SK-N-SH treated with all-trans-retinoic acid at 6 μM for 48 hours (cell line): ENCODE data around the gene MRPL9.

Source experiments
- ATAC-seq: fragments of 200-7000 bp; cut with Tn5 transposase; 3 replicates; pipeline ENCODE4 v1.9.1; 2020; ENCODE audit warnings: mild to moderate bottlenecking, moderate library complexity
- ARNTL ChIP-seq: fragments of 450-650 bp; formaldehyde crosslinking; IDR thresholded peaks from 2 replicates; pipeline ENCODE4 v1.5.0; 2020; ENCODE audit warnings: low read depth, mild to moderate bottlenecking, moderate library complexity, borderline replicate concordance
- BACH2 ChIP-seq: fragments of 250-450 bp; sonication (Bioruptor Pico); IDR thresholded peaks from 2 replicates; pipeline ENCODE4 v1.9.0; 2021; ENCODE audit warnings: mild to moderate bottlenecking, borderline replicate concordance
- ESRRG ChIP-seq: fragments of 250-450 bp; sonication (Bioruptor Pico); IDR thresholded peaks from 2 replicates; pipeline ENCODE4 v1.6.1; 2021; ENCODE audit warnings: mild to moderate bottlenecking
- GLIS3 ChIP-seq: fragments of 250-450 bp; sonication (Bioruptor Pico); IDR thresholded peaks from 2 replicates; pipeline ENCODE4 v1.5.0; 2020; ENCODE audit warnings: mild to moderate bottlenecking, moderate library complexity
- ISL1 ChIP-seq: fragments of 250-450 bp; sonication (Bioruptor Pico); IDR thresholded peaks from 2 replicates; pipeline ENCODE4 v2.1.2; 2022; ENCODE audit warnings: mild to moderate bottlenecking, moderate library complexity
- PPARA ChIP-seq: fragments of 250-450 bp; sonication (Bioruptor Pico); IDR thresholded peaks from 2 replicates; pipeline ENCODE4 v1.5.0; 2020; ENCODE audit warnings: mild to moderate bottlenecking, borderline replicate concordance
- RARB ChIP-seq: fragments of 250-450 bp; sonication (Bioruptor Pico); IDR thresholded peaks from 2 replicates; pipeline ENCODE4 v1.8.0; 2021; ENCODE audit warnings: mild to moderate bottlenecking, moderate library complexity
- SNAI2 ChIP-seq: fragments of 250-450 bp; sonication (Bioruptor Pico); IDR thresholded peaks from 2 replicates; pipeline ENCODE4 v1.5.0; 2020; ENCODE audit warnings: mild to moderate bottlenecking, moderate library complexity
- TCF4 ChIP-seq: fragments of 250-450 bp; sonication (Bioruptor Pico); IDR thresholded peaks from 2 replicates; pipeline ENCODE4 v1.8.0; 2021; ENCODE audit warnings: mild to moderate bottlenecking, moderate library complexity, borderline replicate concordance
- TOX ChIP-seq: fragments of 250-450 bp; sonication (Bioruptor Pico); IDR thresholded peaks from 2 replicates; pipeline ENCODE4 v1.8.0; 2021; ENCODE audit warnings: mild to moderate bottlenecking, moderate library complexity, borderline replicate concordance
- ZC3H10 ChIP-seq: fragments of 250-450 bp; sonication (Bioruptor Pico); IDR thresholded peaks from 2 replicates; pipeline ENCODE4 v1.5.1; 2021; ENCODE audit warnings: mild to moderate bottlenecking, moderate library complexity
- ZFP3 ChIP-seq: fragments of 250-450 bp; sonication (Bioruptor Pico); IDR thresholded peaks from 2 replicates; pipeline ENCODE4 v1.5.0; 2020; ENCODE audit warnings: mild to moderate bottlenecking, moderate library complexity
- ZFP30 ChIP-seq: fragments of 450-650 bp; formaldehyde crosslinking; IDR thresholded peaks from 2 replicates; pipeline ENCODE4 v1.5.0; 2022; ENCODE audit warnings: mild to moderate bottlenecking, moderate library complexity
- ZNF565 ChIP-seq: fragments of 450-650 bp; formaldehyde crosslinking; conservative IDR thresholded peaks from 2 replicates; pipeline ENCODE4 v1.5.0; 2020; ENCODE audit warnings: low read depth, mild to moderate bottlenecking, moderate library complexity
- ZNF70 ChIP-seq: fragments of 450-650 bp; formaldehyde crosslinking; IDR thresholded peaks from 2 replicates; pipeline ENCODE4 v1.5.0; 2020; ENCODE audit warnings: mild to moderate bottlenecking, moderate library complexity
- ZNF8 ChIP-seq: fragments of 450-650 bp; formaldehyde crosslinking; IDR thresholded peaks from 2 replicates; pipeline ENCODE4 v1.5.0; 2020; ENCODE audit warnings: mild to moderate bottlenecking, moderate library complexity
- TF ChIP-seq, protein P1 (sequence below): fragments of 250-450 bp; sonication (Bioruptor Pico); IDR thresholded peaks from 2 replicates; pipeline ENCODE4 v1.5.1; 2020; ENCODE audit warnings: low read depth, mild to moderate bottlenecking, moderate library complexity
- TF ChIP-seq, protein P2 (sequence below): fragments of 250-450 bp; sonication (Bioruptor Pico); IDR thresholded peaks from 2 replicates; pipeline ENCODE4 v1.8.0; 2020; ENCODE audit warnings: mild to moderate bottlenecking, moderate library complexity, borderline replicate concordance
- TF ChIP-seq, protein P3 (sequence below): fragments of 250-450 bp; sonication (Bioruptor Pico); IDR thresholded peaks from 2 replicates; pipeline ENCODE4 v1.5.1; 2021; ENCODE audit warnings: mild to moderate bottlenecking, moderate library complexity
- TF ChIP-seq, protein P4 (sequence below): fragments of 250-450 bp; sonication (Bioruptor Pico); IDR thresholded peaks from 2 replicates; pipeline ENCODE4 v1.5.0; 2020; ENCODE audit warnings: mild to moderate bottlenecking, moderate library complexity
- TF ChIP-seq, protein P5 (sequence below): fragments of 250-450 bp; sonication (Bioruptor Pico); IDR thresholded peaks from 2 replicates; pipeline ENCODE4 v1.8.0; 2021; ENCODE audit warnings: low read depth, mild to moderate bottlenecking, moderate library complexity, borderline replicate concordance

The MRPL9 gene

DNA sequence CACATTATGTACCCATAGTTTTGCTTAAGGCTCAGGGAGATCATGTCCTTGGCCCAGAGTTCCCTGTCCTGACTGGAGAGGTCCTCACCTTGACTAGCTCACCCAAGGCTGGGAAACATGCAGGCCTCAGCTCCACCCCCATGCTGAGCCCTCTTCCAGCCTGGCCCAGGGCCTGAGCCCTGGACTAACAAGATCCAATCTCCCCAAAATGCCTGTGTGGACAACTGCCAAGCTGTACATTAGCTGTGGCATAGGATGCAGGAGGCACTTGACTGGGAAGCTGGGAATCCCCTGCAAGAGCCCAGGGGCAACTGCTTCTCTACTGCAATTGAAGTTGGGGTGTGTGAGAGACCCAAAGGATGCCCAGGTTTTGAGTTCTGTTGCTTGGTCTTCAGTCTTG, 39.9 kb upstream of the MRPL9 start:
- ATAC-seq, result peak; percentile 27; the same call in 1 of the 3 replicates
- 0 out of 2 replicates have a peak, but pooled peaks have one; percentile 29 for TF ChIP-seq TCF4 (CRISPR knock-in tag)
- TF ChIP-seq TOX, result no peak
- no peak for TF ChIP-seq ZNF70 (CRISPR knock-in tag)

DNA sequence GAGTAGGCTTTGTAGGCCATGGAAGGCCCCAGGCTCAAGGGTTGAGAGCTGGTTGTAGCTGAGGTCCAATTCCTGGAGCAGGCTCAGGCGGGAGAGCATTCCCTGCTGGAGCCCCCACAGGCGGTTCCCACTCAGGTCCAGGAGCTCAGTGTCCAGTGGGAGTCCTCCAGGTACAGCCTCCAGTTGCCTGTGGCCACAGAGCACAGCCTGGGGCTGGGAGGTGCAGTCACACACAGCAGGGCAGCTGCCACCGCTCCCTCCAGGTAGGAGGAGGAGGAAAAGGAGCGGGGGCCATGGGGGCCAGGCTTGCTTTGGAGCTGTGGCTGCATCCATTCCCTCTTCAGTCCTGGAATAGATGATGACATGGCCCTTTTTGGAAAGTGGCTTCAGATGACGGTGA, 39.1 kb upstream of the MRPL9 start:
- no peak for ATAC-seq
- TF ChIP-seq, protein P1, sequence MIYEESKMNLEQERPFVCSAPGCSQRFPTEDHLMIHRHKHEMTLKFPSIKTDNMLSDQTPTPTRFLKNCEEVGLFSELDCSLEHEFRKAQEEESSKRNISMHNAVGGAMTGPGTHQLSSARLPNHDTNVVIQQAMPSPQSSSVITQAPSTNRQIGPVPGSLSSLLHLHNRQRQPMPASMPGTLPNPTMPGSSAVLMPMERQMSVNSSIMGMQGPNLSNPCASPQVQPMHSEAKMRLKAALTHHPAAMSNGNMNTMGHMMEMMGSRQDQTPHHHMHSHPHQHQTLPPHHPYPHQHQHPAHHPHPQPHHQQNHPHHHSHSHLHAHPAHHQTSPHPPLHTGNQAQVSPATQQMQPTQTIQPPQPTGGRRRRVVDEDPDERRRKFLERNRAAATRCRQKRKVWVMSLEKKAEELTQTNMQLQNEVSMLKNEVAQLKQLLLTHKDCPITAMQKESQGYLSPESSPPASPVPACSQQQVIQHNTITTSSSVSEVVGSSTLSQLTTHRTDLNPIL, result no peak
- TF ChIP-seq BACH2 (CRISPR knock-in tag) (no peak), ZNF565 (CRISPR knock-in tag) (no peak), TCF4 (CRISPR knock-in tag) (no peak), TOX (no peak), PPARA (CRISPR knock-in tag) (no peak), GLIS3 (no peak), ZFP30 (no peak), RARB (CRISPR knock-in tag) (no peak), ESRRG (no peak), ZFP3 (CRISPR knock-in tag) (no peak), ARNTL (CRISPR knock-in tag) (no peak)
- TF ChIP-seq, protein P2, sequence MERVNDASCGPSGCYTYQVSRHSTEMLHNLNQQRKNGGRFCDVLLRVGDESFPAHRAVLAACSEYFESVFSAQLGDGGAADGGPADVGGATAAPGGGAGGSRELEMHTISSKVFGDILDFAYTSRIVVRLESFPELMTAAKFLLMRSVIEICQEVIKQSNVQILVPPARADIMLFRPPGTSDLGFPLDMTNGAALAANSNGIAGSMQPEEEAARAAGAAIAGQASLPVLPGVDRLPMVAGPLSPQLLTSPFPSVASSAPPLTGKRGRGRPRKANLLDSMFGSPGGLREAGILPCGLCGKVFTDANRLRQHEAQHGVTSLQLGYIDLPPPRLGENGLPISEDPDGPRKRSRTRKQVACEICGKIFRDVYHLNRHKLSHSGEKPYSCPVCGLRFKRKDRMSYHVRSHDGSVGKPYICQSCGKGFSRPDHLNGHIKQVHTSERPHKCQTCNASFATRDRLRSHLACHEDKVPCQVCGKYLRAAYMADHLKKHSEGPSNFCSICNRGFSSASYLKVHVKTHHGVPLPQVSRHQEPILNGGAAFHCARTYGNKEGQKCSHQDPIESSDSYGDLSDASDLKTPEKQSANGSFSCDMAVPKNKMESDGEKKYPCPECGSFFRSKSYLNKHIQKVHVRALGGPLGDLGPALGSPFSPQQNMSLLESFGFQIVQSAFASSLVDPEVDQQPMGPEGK (CRISPR knock-in tag), result no peak
- TF ChIP-seq, protein P3, sequence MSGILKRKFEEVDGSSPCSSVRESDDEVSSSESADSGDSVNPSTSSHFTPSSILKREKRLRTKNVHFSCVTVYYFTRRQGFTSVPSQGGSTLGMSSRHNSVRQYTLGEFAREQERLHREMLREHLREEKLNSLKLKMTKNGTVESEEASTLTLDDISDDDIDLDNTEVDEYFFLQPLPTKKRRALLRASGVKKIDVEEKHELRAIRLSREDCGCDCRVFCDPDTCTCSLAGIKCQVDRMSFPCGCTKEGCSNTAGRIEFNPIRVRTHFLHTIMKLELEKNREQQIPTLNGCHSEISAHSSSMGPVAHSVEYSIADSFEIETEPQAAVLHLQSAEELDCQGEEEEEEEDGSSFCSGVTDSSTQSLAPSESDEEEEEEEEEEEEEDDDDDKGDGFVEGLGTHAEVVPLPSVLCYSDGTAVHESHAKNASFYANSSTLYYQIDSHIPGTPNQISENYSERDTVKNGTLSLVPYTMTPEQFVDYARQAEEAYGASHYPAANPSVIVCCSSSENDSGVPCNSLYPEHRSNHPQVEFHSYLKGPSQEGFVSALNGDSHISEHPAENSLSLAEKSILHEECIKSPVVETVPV (CRISPR knock-in tag), result no peak
- TF ChIP-seq, protein P4, sequence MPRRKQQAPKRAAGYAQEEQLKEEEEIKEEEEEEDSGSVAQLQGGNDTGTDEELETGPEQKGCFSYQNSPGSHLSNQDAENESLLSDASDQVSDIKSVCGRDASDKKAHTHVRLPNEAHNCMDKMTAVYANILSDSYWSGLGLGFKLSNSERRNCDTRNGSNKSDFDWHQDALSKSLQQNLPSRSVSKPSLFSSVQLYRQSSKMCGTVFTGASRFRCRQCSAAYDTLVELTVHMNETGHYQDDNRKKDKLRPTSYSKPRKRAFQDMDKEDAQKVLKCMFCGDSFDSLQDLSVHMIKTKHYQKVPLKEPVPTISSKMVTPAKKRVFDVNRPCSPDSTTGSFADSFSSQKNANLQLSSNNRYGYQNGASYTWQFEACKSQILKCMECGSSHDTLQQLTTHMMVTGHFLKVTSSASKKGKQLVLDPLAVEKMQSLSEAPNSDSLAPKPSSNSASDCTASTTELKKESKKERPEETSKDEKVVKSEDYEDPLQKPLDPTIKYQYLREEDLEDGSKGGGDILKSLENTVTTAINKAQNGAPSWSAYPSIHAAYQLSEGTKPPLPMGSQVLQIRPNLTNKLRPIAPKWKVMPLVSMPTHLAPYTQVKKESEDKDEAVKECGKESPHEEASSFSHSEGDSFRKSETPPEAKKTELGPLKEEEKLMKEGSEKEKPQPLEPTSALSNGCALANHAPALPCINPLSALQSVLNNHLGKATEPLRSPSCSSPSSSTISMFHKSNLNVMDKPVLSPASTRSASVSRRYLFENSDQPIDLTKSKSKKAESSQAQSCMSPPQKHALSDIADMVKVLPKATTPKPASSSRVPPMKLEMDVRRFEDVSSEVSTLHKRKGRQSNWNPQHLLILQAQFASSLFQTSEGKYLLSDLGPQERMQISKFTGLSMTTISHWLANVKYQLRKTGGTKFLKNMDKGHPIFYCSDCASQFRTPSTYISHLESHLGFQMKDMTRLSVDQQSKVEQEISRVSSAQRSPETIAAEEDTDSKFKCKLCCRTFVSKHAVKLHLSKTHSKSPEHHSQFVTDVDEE (CRISPR knock-in tag), result no peak

DNA sequence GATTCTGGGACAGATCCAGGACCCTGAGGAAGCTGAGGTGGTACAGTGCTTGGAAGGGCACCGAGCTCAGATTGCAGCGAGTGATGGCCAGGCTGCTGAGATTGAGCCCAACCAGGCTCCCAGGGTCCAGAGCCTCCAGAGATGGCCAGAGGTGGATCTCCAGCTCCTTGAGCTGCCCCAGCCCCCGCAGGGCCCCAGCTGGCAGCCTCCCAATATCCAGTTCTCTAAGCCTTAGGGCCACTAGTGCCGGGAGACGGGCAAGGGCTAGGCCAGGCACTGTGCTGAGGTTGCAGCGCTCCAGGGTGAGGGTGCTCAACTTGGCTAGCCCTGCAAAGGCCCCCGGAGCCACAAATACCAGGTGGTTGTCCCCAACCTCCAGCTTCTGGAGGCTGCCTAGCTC, 38.5 kb upstream of the MRPL9 start:
- no peak for ATAC-seq
- TF ChIP-seq ZNF565 (CRISPR knock-in tag) (no peak), TOX (no peak), GLIS3 (no peak), ZNF8 (no peak), ZFP30 (no peak), ZNF70 (CRISPR knock-in tag) (no peak), RARB (CRISPR knock-in tag) (no peak), ISL1 (CRISPR knock-in tag) (no peak)
- TF ChIP-seq, protein P3 (CRISPR knock-in tag), result no peak

DNA sequence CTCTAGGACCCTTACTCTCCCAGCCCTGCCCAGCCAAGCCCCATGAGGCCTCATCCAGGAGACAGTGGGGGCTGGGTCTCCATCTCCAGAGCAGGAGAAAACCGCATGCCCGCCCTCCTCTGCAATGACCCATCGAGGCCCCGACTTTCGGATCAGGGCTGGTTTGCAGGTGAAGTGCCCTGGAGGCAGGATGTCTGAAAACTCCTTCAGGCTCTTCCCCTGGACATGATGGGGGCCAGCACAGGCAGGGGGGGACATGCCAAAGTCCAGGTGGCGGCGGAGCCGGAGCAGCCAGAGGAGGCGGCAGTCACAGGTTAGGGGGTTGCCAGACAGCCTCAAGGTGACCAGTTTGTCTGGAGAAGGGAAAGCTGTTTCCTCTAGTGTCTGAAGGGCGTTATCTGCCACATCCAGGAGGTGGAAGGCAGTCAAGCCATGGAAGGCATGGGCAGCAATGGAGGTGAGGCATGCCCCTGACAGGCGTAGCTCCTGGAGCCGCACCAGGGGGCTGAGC, 38.1 kb upstream of the MRPL9 start:
- no peak for ATAC-seq
- TF ChIP-seq ZC3H10 (CRISPR knock-in tag) (no peak), ZNF565 (CRISPR knock-in tag) (no peak), TCF4 (CRISPR knock-in tag) (no peak), SNAI2 (CRISPR knock-in tag) (no peak), GLIS3 (no peak), ZNF70 (CRISPR knock-in tag) (no peak), ISL1 (CRISPR knock-in tag) (no peak)
- TF ChIP-seq, protein P5, sequence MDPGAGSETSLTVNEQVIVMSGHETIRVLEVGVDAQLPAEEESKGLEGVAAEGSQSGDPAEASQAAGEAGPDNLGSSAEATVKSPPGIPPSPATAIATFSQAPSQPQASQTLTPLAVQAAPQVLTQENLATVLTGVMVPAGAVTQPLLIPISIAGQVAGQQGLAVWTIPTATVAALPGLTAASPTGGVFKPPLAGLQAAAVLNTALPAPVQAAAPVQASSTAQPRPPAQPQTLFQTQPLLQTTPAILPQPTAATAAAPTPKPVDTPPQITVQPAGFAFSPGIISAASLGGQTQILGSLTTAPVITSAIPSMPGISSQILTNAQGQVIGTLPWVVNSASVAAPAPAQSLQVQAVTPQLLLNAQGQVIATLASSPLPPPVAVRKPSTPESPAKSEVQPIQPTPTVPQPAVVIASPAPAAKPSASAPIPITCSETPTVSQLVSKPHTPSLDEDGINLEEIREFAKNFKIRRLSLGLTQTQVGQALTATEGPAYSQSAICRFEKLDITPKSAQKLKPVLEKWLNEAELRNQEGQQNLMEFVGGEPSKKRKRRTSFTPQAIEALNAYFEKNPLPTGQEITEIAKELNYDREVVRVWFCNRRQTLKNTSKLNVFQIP (CRISPR knock-in tag), result no peak
- TF ChIP-seq, protein P4 (CRISPR knock-in tag), result no peak
